ENCODE measurements around the gene BBS9.

DNA sequence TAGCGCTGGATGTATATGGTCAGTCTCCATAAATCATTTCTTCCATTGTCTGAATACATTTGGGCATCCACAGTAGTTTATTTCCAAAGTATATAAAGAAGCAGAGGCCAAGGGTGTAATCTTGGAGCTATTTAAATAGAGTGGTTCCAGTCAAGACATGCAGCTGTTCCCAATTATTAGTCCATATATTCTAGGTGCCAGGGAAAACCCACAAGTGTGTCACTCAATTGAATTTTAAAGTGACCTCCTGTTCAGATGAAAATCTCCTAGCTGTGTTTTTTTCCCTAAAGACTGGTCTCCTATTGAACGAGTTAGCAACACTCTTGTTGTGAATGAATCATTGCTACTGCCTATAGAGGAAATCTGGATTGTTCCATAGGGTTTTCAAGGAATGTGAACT, 515.7 kb downstream of the BBS9 start:
- TF ChIP-seq, protein P1, sequence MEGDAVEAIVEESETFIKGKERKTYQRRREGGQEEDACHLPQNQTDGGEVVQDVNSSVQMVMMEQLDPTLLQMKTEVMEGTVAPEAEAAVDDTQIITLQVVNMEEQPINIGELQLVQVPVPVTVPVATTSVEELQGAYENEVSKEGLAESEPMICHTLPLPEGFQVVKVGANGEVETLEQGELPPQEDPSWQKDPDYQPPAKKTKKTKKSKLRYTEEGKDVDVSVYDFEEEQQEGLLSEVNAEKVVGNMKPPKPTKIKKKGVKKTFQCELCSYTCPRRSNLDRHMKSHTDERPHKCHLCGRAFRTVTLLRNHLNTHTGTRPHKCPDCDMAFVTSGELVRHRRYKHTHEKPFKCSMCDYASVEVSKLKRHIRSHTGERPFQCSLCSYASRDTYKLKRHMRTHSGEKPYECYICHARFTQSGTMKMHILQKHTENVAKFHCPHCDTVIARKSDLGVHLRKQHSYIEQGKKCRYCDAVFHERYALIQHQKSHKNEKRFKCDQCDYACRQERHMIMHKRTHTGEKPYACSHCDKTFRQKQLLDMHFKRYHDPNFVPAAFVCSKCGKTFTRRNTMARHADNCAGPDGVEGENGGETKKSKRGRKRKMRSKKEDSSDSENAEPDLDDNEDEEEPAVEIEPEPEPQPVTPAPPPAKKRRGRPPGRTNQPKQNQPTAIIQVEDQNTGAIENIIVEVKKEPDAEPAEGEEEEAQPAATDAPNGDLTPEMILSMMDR (conservative IDR thresholded peaks at IDR 0.05; ENCODE audit: low read depth, low read length) = no peak
- TF ChIP-seq POLR2A (IDR thresholded peaks at IDR 0.05; ENCODE audit: low read depth, low read length) = no peak
- TF ChIP-seq CEBPB (IDR thresholded peaks at IDR 0.05; ENCODE audit: low read depth, low read length) = no peak
- TF ChIP-seq RAD21 (IDR thresholded peaks at IDR 0.05; ENCODE audit: low read length) = no peak
